SK-N-SH treated with all-trans-retinoic acid at 6 μM for 48 hours (cell line): ENCODE measurements around the gene RBM47.
"Not testable (repeated sequence)": the region's sequence is repeated elsewhere in the genome, so short reads cannot be mapped to it uniquely, and the experiment has no call there.

Source experiments
- ATAC-seq: fragments of 200-7000 bp; cut with Tn5 transposase; 3 replicates; pipeline ENCODE4 v1.9.1; 2020; ENCODE audit warnings: mild to moderate bottlenecking, moderate library complexity
- ARNTL ChIP-seq: fragments of 450-650 bp; formaldehyde crosslinking; IDR thresholded peaks from 2 replicates; pipeline ENCODE4 v1.5.0; 2020; ENCODE audit warnings: low read depth, mild to moderate bottlenecking, moderate library complexity, borderline replicate concordance
- BACH2 ChIP-seq: fragments of 250-450 bp; sonication (Bioruptor Pico); IDR thresholded peaks from 2 replicates; pipeline ENCODE4 v1.9.0; 2021; ENCODE audit warnings: mild to moderate bottlenecking, borderline replicate concordance
- CSRNP3 ChIP-seq: fragments of 250-450 bp; sonication (Bioruptor Pico); IDR thresholded peaks from 2 replicates; pipeline ENCODE4 v1.5.1; 2021; ENCODE audit warnings: mild to moderate bottlenecking, moderate library complexity
- GLIS3 ChIP-seq: fragments of 250-450 bp; sonication (Bioruptor Pico); IDR thresholded peaks from 2 replicates; pipeline ENCODE4 v1.5.0; 2020; ENCODE audit warnings: mild to moderate bottlenecking, moderate library complexity
- OSR1 ChIP-seq: fragments of 250-450 bp; sonication (Bioruptor Pico); IDR thresholded peaks from 2 replicates; pipeline ENCODE4 v1.8.0; 2022; ENCODE audit warnings: moderate library complexity, mild to moderate bottlenecking, inconsistent platforms
- RARB ChIP-seq: fragments of 250-450 bp; sonication (Bioruptor Pico); IDR thresholded peaks from 2 replicates; pipeline ENCODE4 v1.8.0; 2021; ENCODE audit warnings: mild to moderate bottlenecking, moderate library complexity
- SNAI2 ChIP-seq: fragments of 250-450 bp; sonication (Bioruptor Pico); IDR thresholded peaks from 2 replicates; pipeline ENCODE4 v1.5.0; 2020; ENCODE audit warnings: mild to moderate bottlenecking, moderate library complexity
- TCF4 ChIP-seq: fragments of 250-450 bp; sonication (Bioruptor Pico); IDR thresholded peaks from 2 replicates; pipeline ENCODE4 v1.8.0; 2021; ENCODE audit warnings: mild to moderate bottlenecking, moderate library complexity, borderline replicate concordance
- TOX ChIP-seq: fragments of 250-450 bp; sonication (Bioruptor Pico); IDR thresholded peaks from 2 replicates; pipeline ENCODE4 v1.8.0; 2021; ENCODE audit warnings: mild to moderate bottlenecking, moderate library complexity, borderline replicate concordance
- TSHZ2 ChIP-seq: fragments of 250-450 bp; sonication (Bioruptor Pico); IDR thresholded peaks from 2 replicates; pipeline ENCODE4 v1.5.0; 2020; ENCODE audit warnings: mild to moderate bottlenecking, moderate library complexity
- ZC3H10 ChIP-seq: fragments of 250-450 bp; sonication (Bioruptor Pico); IDR thresholded peaks from 2 replicates; pipeline ENCODE4 v1.5.1; 2021; ENCODE audit warnings: mild to moderate bottlenecking, moderate library complexity
- ZFP3 ChIP-seq: fragments of 250-450 bp; sonication (Bioruptor Pico); IDR thresholded peaks from 2 replicates; pipeline ENCODE4 v1.5.0; 2020; ENCODE audit warnings: mild to moderate bottlenecking, moderate library complexity
- ZNF565 ChIP-seq: fragments of 450-650 bp; formaldehyde crosslinking; conservative IDR thresholded peaks from 2 replicates; pipeline ENCODE4 v1.5.0; 2020; ENCODE audit warnings: low read depth, mild to moderate bottlenecking, moderate library complexity
- ZNF8 ChIP-seq: fragments of 450-650 bp; formaldehyde crosslinking; IDR thresholded peaks from 2 replicates; pipeline ENCODE4 v1.5.0; 2020; ENCODE audit warnings: mild to moderate bottlenecking, moderate library complexity
- TF ChIP-seq, protein P1 (sequence below): fragments of 250-450 bp; sonication (Bioruptor Pico); IDR thresholded peaks from 2 replicates; pipeline ENCODE4 v1.8.0; 2020; ENCODE audit warnings: mild to moderate bottlenecking, moderate library complexity, borderline replicate concordance
- TF ChIP-seq, protein P2 (sequence below): fragments of 250-450 bp; sonication (Bioruptor Pico); IDR thresholded peaks from 2 replicates; pipeline ENCODE4 v1.5.1; 2020; ENCODE audit warnings: low read depth, mild to moderate bottlenecking, moderate library complexity

RBM47 gene

GRCh38 chr4:40520533-40520932 is 109.1 kb downstream of the RBM47 start (continued):
- TF ChIP-seq, protein P1, sequence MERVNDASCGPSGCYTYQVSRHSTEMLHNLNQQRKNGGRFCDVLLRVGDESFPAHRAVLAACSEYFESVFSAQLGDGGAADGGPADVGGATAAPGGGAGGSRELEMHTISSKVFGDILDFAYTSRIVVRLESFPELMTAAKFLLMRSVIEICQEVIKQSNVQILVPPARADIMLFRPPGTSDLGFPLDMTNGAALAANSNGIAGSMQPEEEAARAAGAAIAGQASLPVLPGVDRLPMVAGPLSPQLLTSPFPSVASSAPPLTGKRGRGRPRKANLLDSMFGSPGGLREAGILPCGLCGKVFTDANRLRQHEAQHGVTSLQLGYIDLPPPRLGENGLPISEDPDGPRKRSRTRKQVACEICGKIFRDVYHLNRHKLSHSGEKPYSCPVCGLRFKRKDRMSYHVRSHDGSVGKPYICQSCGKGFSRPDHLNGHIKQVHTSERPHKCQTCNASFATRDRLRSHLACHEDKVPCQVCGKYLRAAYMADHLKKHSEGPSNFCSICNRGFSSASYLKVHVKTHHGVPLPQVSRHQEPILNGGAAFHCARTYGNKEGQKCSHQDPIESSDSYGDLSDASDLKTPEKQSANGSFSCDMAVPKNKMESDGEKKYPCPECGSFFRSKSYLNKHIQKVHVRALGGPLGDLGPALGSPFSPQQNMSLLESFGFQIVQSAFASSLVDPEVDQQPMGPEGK (CRISPR knock-in tag): no peak
- no peak for TF ChIP-seq ZFP3 (CRISPR knock-in tag)
- TF ChIP-seq ZNF8 (CRISPR knock-in tag): no peak

- ATAC-seq: not testable (repeated sequence)
These were observed 112.6 kb downstream of the RBM47 start for GRCh38 chr4:40517081-40517480.

DNA sequence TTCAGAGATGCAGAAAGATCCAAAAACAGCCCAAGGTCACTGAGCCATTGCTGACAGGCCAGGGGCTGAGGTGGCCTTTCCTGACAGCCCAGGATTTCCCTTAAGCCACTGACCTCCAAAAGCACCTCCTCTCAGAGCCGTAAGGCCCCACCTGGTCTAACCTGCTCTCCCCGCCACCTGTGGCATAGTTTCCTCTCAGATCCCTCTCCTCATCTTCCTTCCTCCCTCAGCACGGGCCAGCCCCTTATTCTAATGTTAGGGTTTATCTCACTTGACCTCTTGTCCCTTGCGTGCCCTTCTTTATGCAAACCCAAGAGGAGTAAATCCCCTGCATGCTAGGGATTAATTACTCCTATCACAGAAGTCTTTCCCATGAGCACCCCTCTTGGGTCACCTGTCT is 113.0 kb downstream of the RBM47 start:
- TF ChIP-seq SNAI2 (no peak), ZNF565 (CRISPR knock-in tag) (no peak), OSR1 (CRISPR knock-in tag) (no peak), ZNF8 (CRISPR knock-in tag) (no peak)
- ATAC-seq: no peak

- no peak for ATAC-seq
- no peak for TF ChIP-seq ZC3H10 (CRISPR knock-in tag)
- no peak for TF ChIP-seq CSRNP3
- no peak for TF ChIP-seq TOX (CRISPR knock-in tag)
- no peak for TF ChIP-seq TCF4 (CRISPR knock-in tag)
These were observed 114.0 kb downstream of the RBM47 start for GRCh38 chr4:40515398-40516293.

- no peak for TF ChIP-seq TSHZ2 (CRISPR knock-in tag)
- no peak for TF ChIP-seq TOX (CRISPR knock-in tag)
- TF ChIP-seq, protein P2, sequence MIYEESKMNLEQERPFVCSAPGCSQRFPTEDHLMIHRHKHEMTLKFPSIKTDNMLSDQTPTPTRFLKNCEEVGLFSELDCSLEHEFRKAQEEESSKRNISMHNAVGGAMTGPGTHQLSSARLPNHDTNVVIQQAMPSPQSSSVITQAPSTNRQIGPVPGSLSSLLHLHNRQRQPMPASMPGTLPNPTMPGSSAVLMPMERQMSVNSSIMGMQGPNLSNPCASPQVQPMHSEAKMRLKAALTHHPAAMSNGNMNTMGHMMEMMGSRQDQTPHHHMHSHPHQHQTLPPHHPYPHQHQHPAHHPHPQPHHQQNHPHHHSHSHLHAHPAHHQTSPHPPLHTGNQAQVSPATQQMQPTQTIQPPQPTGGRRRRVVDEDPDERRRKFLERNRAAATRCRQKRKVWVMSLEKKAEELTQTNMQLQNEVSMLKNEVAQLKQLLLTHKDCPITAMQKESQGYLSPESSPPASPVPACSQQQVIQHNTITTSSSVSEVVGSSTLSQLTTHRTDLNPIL (CRISPR knock-in tag): no peak
- no peak for TF ChIP-seq GLIS3 (CRISPR knock-in tag)
- TF ChIP-seq ZNF8 (CRISPR knock-in tag): no peak
- TF ChIP-seq SNAI2: no peak
- ATAC-seq: peak; percentile 65; the same call in 2 of the 3 replicates
These were observed 114.6 kb downstream of the RBM47 start for GRCh38 chr4:40515037-40515397.

DNA sequence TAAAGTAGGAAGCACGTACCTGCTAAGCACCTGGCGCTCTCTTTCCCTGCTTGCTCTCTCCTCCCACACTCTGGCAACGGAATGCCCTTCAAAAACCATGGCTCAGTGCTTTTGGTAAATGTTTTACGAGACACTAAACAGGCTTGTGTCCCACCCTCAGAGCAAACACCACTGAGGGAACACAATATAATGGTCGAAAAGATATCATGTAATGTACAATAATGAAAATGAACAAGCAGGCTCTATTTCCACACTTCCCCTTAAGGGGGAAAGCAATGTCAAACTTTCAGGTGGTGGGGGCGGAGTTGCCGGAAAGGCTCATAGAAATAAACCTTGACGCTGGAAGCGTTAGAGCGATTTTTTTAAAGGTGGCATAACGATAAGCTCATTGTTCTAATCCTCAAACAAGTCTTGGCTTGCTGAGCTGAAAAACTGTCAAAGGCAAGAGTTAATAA is 115.1 kb downstream of the RBM47 start:
- ATAC-seq: no peak
- TF ChIP-seq RARB (CRISPR knock-in tag) (no peak), ARNTL (CRISPR knock-in tag) (no peak), OSR1 (CRISPR knock-in tag) (no peak), BACH2 (CRISPR knock-in tag) (no peak), CSRNP3 (no peak), ZFP3 (CRISPR knock-in tag) (no peak)
- TF ChIP-seq, all 23 proteins: peak for 0
